Liver (tissue), 3 donors: ENCODE measurements around the gene ARID3A.

ENCODE experiments used
- CTCF ChIP-seq: fragments of 150-350 bp; IDR thresholded peaks from 2 replicates; pipeline ENCODE4 v1.5.1; 2017; ENCODE audit warnings: improper control_type of control experiment, low read depth, low read length; ENCODE audit not compliant: missing input control
- NR2F2 ChIP-seq: IDR thresholded peaks from 2 replicates; pipeline ENCODE4 v1.6.1; 2016; ENCODE audit warnings: antibody characterized with exemption
- TF ChIP-seq, protein P1 (sequence below): IDR thresholded peaks from 2 replicates; pipeline ENCODE4 v1.6.1; 2016; ENCODE audit warnings: antibody characterized with exemption
- donor health status: healthy.
- donor health status: healthy.

- TF ChIP-seq CTCF (no peak), NR2F2 (no peak)
- TF ChIP-seq, protein P1, sequence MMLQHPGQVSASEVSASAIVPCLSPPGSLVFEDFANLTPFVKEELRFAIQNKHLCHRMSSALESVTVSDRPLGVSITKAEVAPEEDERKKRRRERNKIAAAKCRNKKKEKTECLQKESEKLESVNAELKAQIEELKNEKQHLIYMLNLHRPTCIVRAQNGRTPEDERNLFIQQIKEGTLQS: no peak
Observed at GRCh38 chr19:974564-975257, 48.9 kb downstream of the ARID3A start.
